Stimulated activated CD8-positive, alpha-beta memory T cell treated with anti-CD3 and anti-CD28 coated beads, Interleukin-15, amount 100 ng/mL, for 1 hour (primary cell): Measurements from ENCODE around the gene CIDEB.
"Not testable (repeated sequence)": the region's sequence is repeated elsewhere in the genome, so short reads cannot be mapped to it uniquely, and the experiment has no call there.

Experiments used
- DNase-seq: peaks from one replicate; pipeline ENCODE4 v3.0.0-alpha.2; 2020; ENCODE audit warnings: low read depth

Gene CIDEB, protein sequence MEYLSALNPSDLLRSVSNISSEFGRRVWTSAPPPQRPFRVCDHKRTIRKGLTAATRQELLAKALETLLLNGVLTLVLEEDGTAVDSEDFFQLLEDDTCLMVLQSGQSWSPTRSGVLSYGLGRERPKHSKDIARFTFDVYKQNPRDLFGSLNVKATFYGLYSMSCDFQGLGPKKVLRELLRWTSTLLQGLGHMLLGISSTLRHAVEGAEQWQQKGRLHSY

GRCh38 chr14:24307575-24308341, at the start of gene CIDEB:
CIDEB (minus strand) TSS chr14:24307977; CDS start chr14:24307858, 119 bp downstream.
- no peak for DNase-seq

- DNase-seq = no peak
Measured at GRCh38 chr14:24356208-24356607, 48.4 kb upstream of the CIDEB start.

GRCh38 chr14:24355009-24355408, 47.2 kb upstream of the CIDEB start:
- no peak for DNase-seq

DNA sequence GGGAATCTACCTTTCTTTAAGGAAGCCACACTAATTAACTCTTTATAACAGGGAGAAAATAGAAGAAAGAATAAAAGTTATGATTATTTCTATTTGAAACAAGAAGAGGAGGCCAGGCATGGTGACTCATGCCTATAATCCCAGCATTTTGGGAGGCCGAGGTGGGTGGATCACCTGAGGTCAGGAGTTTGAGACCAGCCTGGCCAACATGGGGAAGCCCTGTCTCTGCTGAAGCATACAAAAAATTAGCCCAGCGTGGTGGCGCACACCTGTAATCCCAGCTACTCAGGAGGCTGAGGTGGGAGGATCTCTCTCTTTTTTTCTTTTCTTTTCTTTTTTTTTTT, 46.7 kb upstream of the CIDEB start:
- not testable (repeated sequence) for DNase-seq

GRCh38 chr14:24353559-24354481, 46.0 kb upstream of the CIDEB start:
- no peak for DNase-seq

GRCh38 chr14:24351517-24351916, 43.7 kb upstream of the CIDEB start:
- DNase-seq = no peak

DNA sequence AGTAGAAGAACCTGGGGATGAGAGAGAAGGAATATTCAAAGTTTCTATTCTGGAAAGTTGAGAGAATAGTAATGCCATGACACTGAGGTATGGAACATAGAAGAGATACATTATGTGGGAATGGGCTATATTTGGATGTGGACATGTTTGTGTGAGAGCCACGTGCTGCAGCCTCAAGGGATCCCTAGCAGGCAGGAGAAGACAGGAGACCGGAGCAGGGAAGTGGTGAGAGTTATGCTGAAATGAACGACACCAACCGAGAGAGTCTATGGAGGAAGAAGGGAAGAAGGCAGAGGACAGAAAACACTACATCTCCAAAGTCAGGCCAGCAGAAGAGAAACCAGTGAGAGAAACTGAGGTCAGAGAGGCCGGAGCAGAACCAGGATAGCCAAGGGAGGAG, 42.0 kb upstream of the CIDEB start:
- DNase-seq = no peak

DNA sequence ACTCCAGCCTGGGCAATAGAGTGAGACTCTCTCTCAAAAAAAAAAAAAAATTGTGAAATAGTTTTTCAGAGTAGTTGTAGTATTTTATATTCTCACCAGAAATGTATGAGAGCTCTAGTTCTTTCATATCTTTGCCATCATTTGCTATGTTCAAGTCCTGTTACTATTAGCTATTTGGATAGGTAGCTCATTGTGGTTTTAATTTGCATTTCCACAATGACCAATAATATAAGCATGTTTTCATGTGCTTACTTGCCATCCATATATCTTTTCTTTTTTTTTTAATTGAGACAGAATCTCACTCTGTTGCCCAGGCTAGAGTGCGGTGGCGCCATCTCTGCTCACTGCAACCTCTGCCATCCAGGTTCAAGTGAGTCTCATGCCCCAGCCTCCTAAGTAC, 40.4 kb upstream of the CIDEB start:
- DNase-seq = no peak

GRCh38 chr14:24347134-24347533, 39.4 kb upstream of the CIDEB start:
- DNase-seq = no peak

DNA sequence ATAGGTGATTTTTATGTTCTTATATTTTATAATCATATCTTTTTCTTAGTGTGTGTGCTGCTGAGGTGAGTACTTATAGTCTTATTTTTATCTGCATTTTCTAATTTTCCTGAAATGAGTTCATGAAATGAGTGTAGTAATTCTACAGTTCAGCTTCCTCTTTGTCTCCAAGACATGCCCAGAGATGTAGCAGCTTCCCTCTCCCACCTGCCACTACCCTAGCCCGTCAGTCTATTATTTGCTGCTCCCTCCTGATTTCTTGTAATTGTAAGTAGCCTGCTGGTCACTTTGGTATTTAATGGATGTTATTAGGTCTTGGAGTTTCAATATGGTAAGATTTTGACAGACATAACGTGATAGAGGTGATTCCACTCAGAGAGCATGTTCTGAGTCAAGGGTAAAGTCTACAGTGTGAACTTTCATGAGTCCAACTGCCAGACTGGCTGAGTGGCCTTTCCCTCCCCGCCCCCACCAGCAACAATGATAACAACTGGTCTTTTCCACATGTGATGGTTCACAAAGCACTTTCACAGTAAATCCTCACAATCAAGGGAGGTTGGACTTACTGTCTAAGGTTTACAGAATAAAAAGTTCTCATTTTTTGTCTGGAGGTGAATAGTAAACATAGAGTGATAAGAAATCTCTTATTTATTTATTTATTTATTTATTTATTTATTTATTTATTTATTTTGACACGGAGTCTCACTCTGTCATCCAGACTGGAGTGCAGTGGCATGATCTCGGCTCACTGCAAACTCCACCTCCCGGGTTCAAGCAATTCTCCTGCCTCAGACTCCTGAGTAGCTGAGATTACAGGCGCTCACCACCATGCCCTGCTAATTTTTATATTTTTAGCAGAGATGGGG, 36.3 kb upstream of the CIDEB start:
- no peak for DNase-seq

DNA sequence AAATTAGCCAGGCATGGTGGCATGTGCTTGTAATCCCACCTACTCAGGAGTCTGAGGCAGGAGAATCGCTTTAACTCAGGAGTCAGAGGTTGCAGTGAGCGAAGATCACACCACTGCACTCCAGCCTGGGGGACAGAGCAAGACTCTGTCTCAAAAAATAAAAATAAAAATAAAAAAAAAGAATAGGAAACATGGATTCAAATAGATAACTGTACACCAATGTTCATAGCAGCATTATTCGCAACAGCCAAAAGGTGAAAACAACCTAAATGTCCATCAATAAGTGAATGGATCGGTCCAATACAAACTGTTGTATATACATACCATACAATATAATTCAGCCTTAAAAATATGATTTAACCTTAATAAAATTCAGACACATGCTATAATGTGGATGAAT, 35.1 kb upstream of the CIDEB start:
- no peak for DNase-seq

DNA sequence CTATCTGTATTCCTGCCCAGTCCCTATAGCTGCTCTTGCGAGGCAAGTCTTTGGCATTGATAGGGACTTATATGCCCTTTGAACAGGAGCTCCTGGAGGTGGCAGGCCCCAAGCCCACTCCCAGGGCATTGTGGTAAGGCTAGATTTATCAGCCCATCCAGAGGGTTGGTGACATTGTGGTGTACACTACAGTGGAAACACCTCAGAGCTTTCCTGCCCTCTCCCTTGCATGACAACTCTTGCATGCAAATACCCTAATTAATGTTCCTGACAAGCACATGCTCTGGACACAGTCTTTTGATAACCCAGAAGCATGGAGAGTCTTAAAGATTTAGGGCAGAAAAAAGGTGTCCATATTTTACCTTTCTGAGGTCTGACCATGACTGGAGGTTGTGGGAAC, 32.8 kb upstream of the CIDEB start:
- DNase-seq = no peak

DNA sequence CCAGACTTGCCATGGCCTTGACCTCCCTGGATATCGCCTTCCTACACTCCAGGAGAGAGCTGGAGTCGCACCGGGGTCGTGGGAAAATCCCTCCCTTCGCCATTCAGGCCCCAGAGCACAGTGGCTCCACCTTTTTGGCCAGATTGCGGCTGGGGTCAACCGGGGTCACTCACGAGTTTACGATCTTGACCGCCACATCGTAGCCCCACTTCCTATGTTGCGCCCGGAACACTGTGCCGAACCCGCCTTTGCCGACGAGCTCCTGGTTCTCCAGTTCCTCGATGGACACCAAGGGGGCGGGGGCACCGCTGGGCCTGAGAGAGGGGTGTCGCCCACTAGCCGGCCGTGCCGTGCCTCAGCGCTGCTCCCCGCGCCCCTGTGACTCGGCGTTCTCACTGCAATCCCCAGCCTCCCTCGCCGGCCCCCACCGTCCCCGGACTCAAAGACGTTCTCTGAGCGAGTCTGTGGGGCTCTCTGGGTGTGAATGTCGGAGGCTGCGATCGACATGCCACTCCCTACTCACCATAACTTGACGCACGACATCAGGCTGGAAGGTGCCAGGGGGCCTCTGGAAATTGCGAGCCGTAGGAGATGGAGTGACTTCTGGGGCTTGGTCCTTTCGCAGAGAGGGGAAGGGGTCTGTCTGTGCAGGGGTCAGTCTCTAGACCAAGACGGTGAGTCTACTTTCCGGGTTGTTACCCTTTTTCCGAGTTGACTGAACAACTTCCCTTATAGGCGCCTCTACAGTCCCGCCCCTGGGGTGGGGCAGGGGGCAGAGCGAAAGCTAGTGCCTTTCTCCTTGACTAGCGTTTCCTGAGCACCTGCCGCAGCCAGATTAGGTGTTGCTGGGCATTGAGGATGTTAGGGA, 31.7 kb upstream of the CIDEB start, which contains the start of gene RIPK3:
Gene RIPK3 (minus strand): TSS at position 708 of the 868 bp plus-strand sequence. CDS start 165 bp downstream, at position 543.
- peak; percentile 50 for DNase-seq

DNA sequence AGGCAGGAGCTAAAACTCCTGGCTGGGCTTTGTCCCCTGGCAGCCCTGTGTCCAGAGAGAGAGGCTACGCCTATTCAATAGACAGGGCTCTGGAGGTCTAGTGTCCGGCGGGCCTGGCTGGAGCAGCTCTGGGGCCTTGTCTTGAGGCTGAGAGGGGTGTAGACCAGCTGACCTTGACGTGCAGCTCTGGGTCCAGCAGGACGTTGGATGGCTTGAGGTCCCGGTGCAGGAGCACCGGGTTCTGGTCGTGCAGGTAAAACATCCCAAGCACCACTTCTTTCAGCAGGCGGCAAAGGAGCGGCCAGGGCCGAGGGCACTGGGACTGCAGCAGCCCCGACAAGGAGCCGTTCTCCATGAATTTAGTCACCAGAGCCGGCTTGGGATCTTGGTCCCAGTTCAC, 31.1 kb upstream of the CIDEB start:
- no peak for DNase-seq

- no peak for DNase-seq
Measured at GRCh38 chr14:24337824-24338175, 30.0 kb upstream of the CIDEB start.

DNA sequence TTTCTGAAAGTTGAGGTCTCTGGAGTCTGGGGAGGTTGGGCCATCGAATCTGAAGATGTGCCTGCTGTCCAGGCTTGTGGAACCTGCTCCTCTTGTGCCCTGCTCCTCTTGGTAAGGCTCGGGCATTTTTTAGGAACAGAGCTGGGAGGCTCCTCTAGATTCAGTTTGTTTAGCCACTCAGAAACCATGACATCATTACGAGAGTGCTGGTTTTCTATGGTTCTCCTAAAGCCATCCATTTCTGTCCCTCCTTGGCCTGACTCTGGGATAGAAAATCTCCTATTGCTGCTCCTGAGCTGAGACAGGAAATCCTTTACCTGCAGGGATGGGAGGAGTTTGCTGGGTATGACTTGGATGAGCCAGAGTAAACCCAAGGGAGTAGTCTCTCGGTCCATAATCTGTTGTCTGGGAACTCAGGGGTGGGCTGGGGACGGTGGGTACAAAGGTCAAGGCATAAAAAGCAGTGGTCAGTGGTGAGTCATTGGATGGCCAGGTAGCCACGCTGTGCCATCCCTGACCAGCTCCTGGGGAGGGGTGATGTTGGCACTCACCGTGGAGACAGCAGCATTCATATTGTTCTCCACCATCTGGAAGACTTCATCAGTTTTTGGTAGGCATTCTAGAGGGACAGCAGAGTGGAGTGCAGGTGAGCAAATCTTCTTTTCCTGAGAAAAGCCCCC, 29.5 kb upstream of the CIDEB start:
- DNase-seq = no peak

GRCh38 chr14:24335461-24336171, 27.8 kb upstream of the CIDEB start:
- DNase-seq = no peak

GRCh38 chr14:24334431-24335291, 26.9 kb upstream of the CIDEB start, which contains the start of gene ADCY4:
ADCY4 (minus strand) TSS chr14:24335071; CDS start chr14:24334652, 419 bp downstream.
- no peak for DNase-seq
